H9 (cell line): ENCODE data around the gene HCRTR2. TPM values are rescaled to one million over a fixed set of nuclear protein-coding genes. Genes with fewer than 3 reads are reported as not detected.

Source experiments
- DNase-seq: peaks from one replicate; pipeline ENCODE4 v3.0.0-alpha.2; 2017
- H2AFZ ChIP-seq: one replicate; pipeline ENCODE4 v1.6.1; 2013; ENCODE audit warnings: mild to moderate bottlenecking, low read length, control low read depth, moderate library complexity
- H2AK5ac ChIP-seq: 2 replicates; pipeline ENCODE4 v1.6.1; 2013; ENCODE audit warnings: low read length, control low read depth, mixed read lengths; ENCODE audit not compliant: insufficient read length
- H2BK120ac ChIP-seq: one replicate; pipeline ENCODE4 v1.6.1; 2013; ENCODE audit warnings: low read depth, mild to moderate bottlenecking, low read length, control low read depth, inconsistent platforms; ENCODE audit not compliant: poor library complexity, severe bottlenecking
- H2BK12ac ChIP-seq: 2 replicates; pipeline ENCODE4 v1.6.1; 2013; ENCODE audit warnings: low read length, control low read depth, mixed read lengths, low read depth; ENCODE audit not compliant: insufficient read length
- H2BK15ac ChIP-seq: 2 replicates; pipeline ENCODE4 v1.6.1; 2013; ENCODE audit warnings: low read depth, low read length, control low read depth
- H2BK20ac ChIP-seq: one replicate; pipeline ENCODE4 v1.6.1; 2013; ENCODE audit warnings: low read depth, mild to moderate bottlenecking, low read length, control low read depth, inconsistent platforms; ENCODE audit not compliant: poor library complexity, severe bottlenecking
- H2BK5ac ChIP-seq: 2 replicates; pipeline ENCODE4 v1.6.1; 2013; ENCODE audit warnings: low read length, control low read depth, mixed read lengths; ENCODE audit not compliant: insufficient read length
- H3K14ac ChIP-seq: 2 replicates; pipeline ENCODE4 v1.6.1; 2013; ENCODE audit warnings: low read length, control low read depth; ENCODE audit not compliant: insufficient read depth
- H3K18ac ChIP-seq: 2 replicates; pipeline ENCODE4 v1.6.1; 2013; ENCODE audit warnings: low read depth, mild to moderate bottlenecking, mixed read lengths, low read length, control low read depth; ENCODE audit not compliant: insufficient read length
- H3K23ac ChIP-seq: 2 replicates; pipeline ENCODE4 v1.6.1; 2013; ENCODE audit warnings: low read length, control low read depth, mixed read lengths, low read depth; ENCODE audit not compliant: insufficient read length
- H3K23me2 ChIP-seq: 2 replicates; pipeline ENCODE4 v1.6.1; 2013; ENCODE audit warnings: low read depth, mild to moderate bottlenecking, mixed read lengths, low read length, control low read depth; ENCODE audit not compliant: insufficient read length, poor library complexity, severe bottlenecking
- H3K27ac ChIP-seq: 2 replicates; pipeline ENCODE4 v1.5.1; 2013; ENCODE audit warnings: low read length, control low read depth, mixed read lengths, low read depth; ENCODE audit not compliant: insufficient read length
- H3K27me3 ChIP-seq: 2 replicates; pipeline ENCODE4 v1.6.1; 2013; ENCODE audit warnings: low read length, control low read depth, inconsistent platforms; ENCODE audit not compliant: insufficient read depth
- H3K4ac ChIP-seq: 2 replicates; pipeline ENCODE4 v1.6.1; 2013; ENCODE audit warnings: low read depth, mild to moderate bottlenecking, control low read depth, inconsistent platforms, low read length, moderate library complexity
- H3K4me1 ChIP-seq: 2 replicates; pipeline ENCODE4 v1.6.1; 2013; ENCODE audit warnings: low read length, control low read depth, inconsistent platforms; ENCODE audit not compliant: insufficient read depth
- H3K4me2 ChIP-seq: 2 replicates; pipeline ENCODE4 v1.6.1; 2013; ENCODE audit warnings: low read length, control low read depth, mixed read lengths; ENCODE audit not compliant: insufficient read length, insufficient read depth
- H3K56ac ChIP-seq: 2 replicates; pipeline ENCODE4 v1.6.1; 2013; ENCODE audit warnings: low read depth, mild to moderate bottlenecking, mixed read lengths, low read length, control low read depth; ENCODE audit not compliant: insufficient read length
- H3K79me1 ChIP-seq: 2 replicates; pipeline ENCODE4 v1.6.1; 2013; ENCODE audit warnings: low read depth, mild to moderate bottlenecking, moderate library complexity, low read length, control low read depth, inconsistent platforms; ENCODE audit not compliant: insufficient read depth, poor library complexity, severe bottlenecking
- H3K79me2 ChIP-seq: 2 replicates; pipeline ENCODE4 v1.6.1; 2013; ENCODE audit warnings: low read length, control low read depth, inconsistent platforms; ENCODE audit not compliant: insufficient read depth
- H3K9ac ChIP-seq: 2 replicates; pipeline ENCODE4 v1.6.1; 2013; ENCODE audit warnings: low read length, control low read depth, mixed read lengths; ENCODE audit not compliant: insufficient read length; ENCODE audit errors: extremely low read depth
- H3K9me3 ChIP-seq: one replicate; pipeline ENCODE4 v1.6.1; 2013; ENCODE audit warnings: low read depth, low read length, inconsistent platforms; ENCODE audit not compliant: control insufficient read depth
- H3T11ph ChIP-seq: one replicate; pipeline ENCODE4 v1.6.1; 2013; ENCODE audit warnings: mild to moderate bottlenecking, low read length, control low read depth, inconsistent platforms
- H4K20me1 ChIP-seq: one replicate; pipeline ENCODE4 v1.6.1; 2013; ENCODE audit not compliant: control insufficient read depth, insufficient read length, insufficient read depth
- H4K5ac ChIP-seq: 2 replicates; pipeline ENCODE4 v1.6.1; 2013; ENCODE audit warnings: low read depth, mild to moderate bottlenecking, mixed read lengths, low read length, control low read depth; ENCODE audit not compliant: insufficient read length
- H4K8ac ChIP-seq: replicated peaks from 2 replicates; pipeline ENCODE4 v1.6.1; 2013; ENCODE audit warnings: low read length, control low read depth, mixed read lengths, low read depth; ENCODE audit not compliant: insufficient read length
- H4K91ac ChIP-seq: 2 replicates; pipeline ENCODE4 v1.6.1; 2013; ENCODE audit warnings: low read depth, mild to moderate bottlenecking, moderate library complexity, mixed read lengths, low read length, control low read depth; ENCODE audit not compliant: insufficient read length
- H3K27ac Mint-ChIP-seq, 3 experiments: 2 replicates in 2 of 3; 3 replicates in 1 of 3; pipeline ENCODE4 v1.8.0; 2020 to 2021; ENCODE audit warnings: mixed read lengths in 3 of 3, mild to moderate bottlenecking in 1 of 3, moderate library complexity in 1 of 3
- H3K27me3 Mint-ChIP-seq: 2 replicates; pipeline ENCODE4 v1.8.0; 2021; ENCODE audit warnings: low read depth, mild to moderate bottlenecking, moderate library complexity, mixed read lengths
- H3K36me3 Mint-ChIP-seq, 3 experiments: 2 replicates in 2 of 3; 3 replicates in 1 of 3; pipeline ENCODE4 v1.8.0; 2020 to 2021; ENCODE audit warnings: low read depth in 3 of 3, mixed read lengths in 3 of 3; ENCODE audit not compliant: insufficient read depth in 1 of 3
- H3K4me1 Mint-ChIP-seq, 2 experiments: 2 replicates each; pipeline ENCODE4 v1.8.0; 2020; ENCODE audit warnings: mixed read lengths in 2 of 2
- H3K4me3 Mint-ChIP-seq, 2 experiments: 2 replicates in 1 of 2; 3 replicates in 1 of 2; pipeline ENCODE4 v1.8.0; 2020 to 2021; ENCODE audit warnings: mild to moderate bottlenecking in 2 of 2, mixed read lengths in 2 of 2, moderate library complexity in 1 of 2
- H3K9me3 Mint-ChIP-seq, 2 experiments: 2 replicates in 1 of 2; 3 replicates in 1 of 2; pipeline ENCODE4 v1.8.0; 2020; ENCODE audit warnings: mild to moderate bottlenecking in 2 of 2, mixed read lengths in 2 of 2, moderate library complexity in 1 of 2
- WGBS: extraction: QIAGEN DNeasy Blood & Tissue Kit; methylation state at CpG from one replicate; pipeline ENCODE4 v1.1.7; 2013; ENCODE audit warnings: missing lambda C conversion rate, low lambda C conversion rate, mixed read lengths; ENCODE audit not compliant: insufficient read length; ENCODE audit errors: extremely low coverage; 5-methylcytosine and 5-hydroxymethylcytosine counted together
- total RNA-seq: library from RNA; stranded (reverse); gene quantifications from 2 replicates; pipeline ENCODE4 v1.2.1, GENCODE V29; 2021
- TF ChIP-seq, protein P1 (sequence below): fragments of 200-600 bp; sonication (generic); conservative IDR thresholded peaks from 3 replicates; pipeline ENCODE4 v1.8.0; 2021; ENCODE audit warnings: antibody characterized with exemption, mild to moderate bottlenecking

HCRTR2 gene
- total RNA-seq, 1 experiment from 2014 or later = not detected

DNA sequence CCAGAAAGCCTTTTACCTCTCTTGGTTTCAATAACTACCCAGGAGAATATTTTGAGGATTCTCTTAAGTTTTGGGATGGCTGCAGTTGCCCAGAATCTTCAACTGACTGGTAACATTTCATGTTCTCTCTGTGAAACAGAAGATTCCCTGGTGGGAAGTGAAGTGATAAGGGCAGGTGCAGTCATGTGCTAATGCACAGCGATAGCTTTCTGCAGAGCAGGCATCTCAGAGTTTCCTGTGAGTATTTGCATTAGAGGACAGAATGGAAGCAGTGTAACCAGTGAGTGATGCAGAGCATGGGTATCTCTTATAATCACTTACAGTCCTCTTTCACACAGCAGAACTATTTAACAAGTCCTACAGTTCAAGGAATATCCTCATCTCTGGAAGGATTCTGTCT is 76.1 kb downstream of the HCRTR2 start:
- H4K5ac ChIP-seq = no peak overlapping the region
- H3K9ac ChIP-seq = no peak overlapping the region
- no peaks in the 10 kb centered on the region for H4K20me1 ChIP-seq
- H4K8ac ChIP-seq = no peak overlapping the region
- H2AFZ ChIP-seq = no peak overlapping the region
- H3K23ac ChIP-seq = no peak overlapping the region
- H3K27me3 ChIP-seq = no peaks in the 10 kb centered on the region
- H3K79me1 ChIP-seq = no peaks in the 10 kb centered on the region
- H3K4me1 ChIP-seq = no peaks in the 10 kb centered on the region; the same call in 1 of the 2 replicates
- no peak overlapping the region for H4K91ac ChIP-seq
- peak overlapping the region; percentile 14 for H3K4me2 ChIP-seq
- no peak overlapping the region for H2BK120ac ChIP-seq
- no peak overlapping the region for H3K56ac ChIP-seq
- Mint-ChIP-seq H3K27ac (peak overlapping the region in 1 of 3 experiments; percentile 35; a peak in 1 of 7 replicates), H3K4me3 (no peak overlapping the region), H3K4me1 (peaks cover 13 to 17% of the 10 kb centered on the region in 2 experiments), H3K27me3 (no peaks in the 10 kb centered on the region), H3K9me3 (no peaks in the 10 kb centered on the region), H3K36me3 (no peaks in the 10 kb centered on the region)
- H3T11ph ChIP-seq = no peak overlapping the region
- no peak overlapping the region for H2BK12ac ChIP-seq
- H2AK5ac ChIP-seq = no peak overlapping the region
- H2BK15ac ChIP-seq = no peak overlapping the region
- no CpG with 5 or more reads among the region's 1 CpG for WGBS
- H3K79me2 ChIP-seq = no peaks in the 10 kb centered on the region
- H2BK20ac ChIP-seq = no peak overlapping the region
- H3K27ac ChIP-seq = no peak overlapping the region
- no peak overlapping the region for H3K4ac ChIP-seq
- no peaks in the 10 kb centered on the region for H3K23me2 ChIP-seq
- no peak overlapping the region for H2BK5ac ChIP-seq
- peak; percentile 48 for DNase-seq
- TF ChIP-seq, protein P1, sequence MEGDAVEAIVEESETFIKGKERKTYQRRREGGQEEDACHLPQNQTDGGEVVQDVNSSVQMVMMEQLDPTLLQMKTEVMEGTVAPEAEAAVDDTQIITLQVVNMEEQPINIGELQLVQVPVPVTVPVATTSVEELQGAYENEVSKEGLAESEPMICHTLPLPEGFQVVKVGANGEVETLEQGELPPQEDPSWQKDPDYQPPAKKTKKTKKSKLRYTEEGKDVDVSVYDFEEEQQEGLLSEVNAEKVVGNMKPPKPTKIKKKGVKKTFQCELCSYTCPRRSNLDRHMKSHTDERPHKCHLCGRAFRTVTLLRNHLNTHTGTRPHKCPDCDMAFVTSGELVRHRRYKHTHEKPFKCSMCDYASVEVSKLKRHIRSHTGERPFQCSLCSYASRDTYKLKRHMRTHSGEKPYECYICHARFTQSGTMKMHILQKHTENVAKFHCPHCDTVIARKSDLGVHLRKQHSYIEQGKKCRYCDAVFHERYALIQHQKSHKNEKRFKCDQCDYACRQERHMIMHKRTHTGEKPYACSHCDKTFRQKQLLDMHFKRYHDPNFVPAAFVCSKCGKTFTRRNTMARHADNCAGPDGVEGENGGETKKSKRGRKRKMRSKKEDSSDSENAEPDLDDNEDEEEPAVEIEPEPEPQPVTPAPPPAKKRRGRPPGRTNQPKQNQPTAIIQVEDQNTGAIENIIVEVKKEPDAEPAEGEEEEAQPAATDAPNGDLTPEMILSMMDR = no peak
- H3K14ac ChIP-seq = no peak overlapping the region
- H3K18ac ChIP-seq = no peak overlapping the region
- no peaks in the 10 kb centered on the region for H3K9me3 ChIP-seq
